A549 treated with CpdA at 1 μM for 4 hours (cell line): ENCODE measurements around the gene RSAD1. TPM values are rescaled to one million over a fixed set of nuclear protein-coding genes. Genes with fewer than 3 reads are reported as not detected.

ENCODE experiments used
- total RNA-seq: library from RNA; stranded (reverse); fragments of 200-300 nt; extraction: Qiagen RNA extraction; gene quantifications from 5 replicates; pipeline ENCODE4 v1.2.3, GENCODE V29; 2022; ENCODE audit warnings: low read depth

RSAD1 gene
- 30.0 to 37.7 TPM (median 34.1 TPM) in 5 replicates for total RNA-seq

DNA sequence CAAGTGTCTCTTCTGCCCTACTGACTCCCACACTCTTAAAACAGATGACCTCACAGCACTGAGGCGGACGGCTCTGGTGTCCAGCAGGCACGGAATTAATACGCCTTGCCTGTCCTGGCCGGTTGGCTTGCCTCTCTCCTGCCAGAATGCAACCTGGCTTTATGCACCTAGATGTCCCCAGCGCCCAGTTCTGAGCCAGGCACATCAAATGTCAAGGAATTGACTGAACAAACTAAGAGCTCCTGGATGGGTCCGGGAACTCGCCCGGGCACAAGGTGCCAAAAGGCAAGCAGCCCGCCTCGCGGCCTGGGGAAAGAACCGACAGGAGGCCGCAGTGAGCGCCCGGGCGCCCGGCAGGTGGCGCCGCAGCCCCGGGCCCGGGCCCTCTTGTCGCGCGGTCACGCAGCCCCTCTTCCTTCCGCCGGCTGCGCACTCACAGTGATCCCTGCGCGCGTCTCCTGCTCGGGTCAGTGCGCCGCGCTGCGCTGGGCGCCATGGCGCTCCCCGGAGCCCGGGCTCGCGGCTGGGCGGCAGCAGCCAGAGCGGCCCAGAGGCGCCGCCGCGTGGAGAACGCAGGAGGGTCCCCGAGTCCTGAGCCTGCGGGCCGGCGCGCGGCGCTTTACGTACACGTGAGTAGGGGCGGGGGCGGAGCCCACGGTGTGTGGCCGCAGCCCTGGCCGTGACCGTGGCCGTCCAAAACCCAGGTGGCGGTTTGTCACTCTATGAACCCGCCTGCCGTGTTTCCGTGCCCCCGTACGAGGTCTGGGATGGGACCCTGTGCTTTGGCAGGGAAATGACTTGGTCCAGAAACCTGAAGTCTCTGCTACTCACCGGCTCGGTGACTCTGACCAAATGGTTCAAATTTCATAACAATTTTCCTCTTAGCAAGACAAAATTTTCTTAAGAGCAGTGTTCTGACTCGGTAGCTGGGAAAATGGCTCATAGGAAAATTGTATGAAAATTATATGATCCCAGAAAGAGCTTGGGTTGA lies at the start of gene RSAD1:
RSAD1 (plus strand) TSS at position 470 of the 991 bp plus-strand sequence; CDS start at position 495, 25 bp downstream.

DNA sequence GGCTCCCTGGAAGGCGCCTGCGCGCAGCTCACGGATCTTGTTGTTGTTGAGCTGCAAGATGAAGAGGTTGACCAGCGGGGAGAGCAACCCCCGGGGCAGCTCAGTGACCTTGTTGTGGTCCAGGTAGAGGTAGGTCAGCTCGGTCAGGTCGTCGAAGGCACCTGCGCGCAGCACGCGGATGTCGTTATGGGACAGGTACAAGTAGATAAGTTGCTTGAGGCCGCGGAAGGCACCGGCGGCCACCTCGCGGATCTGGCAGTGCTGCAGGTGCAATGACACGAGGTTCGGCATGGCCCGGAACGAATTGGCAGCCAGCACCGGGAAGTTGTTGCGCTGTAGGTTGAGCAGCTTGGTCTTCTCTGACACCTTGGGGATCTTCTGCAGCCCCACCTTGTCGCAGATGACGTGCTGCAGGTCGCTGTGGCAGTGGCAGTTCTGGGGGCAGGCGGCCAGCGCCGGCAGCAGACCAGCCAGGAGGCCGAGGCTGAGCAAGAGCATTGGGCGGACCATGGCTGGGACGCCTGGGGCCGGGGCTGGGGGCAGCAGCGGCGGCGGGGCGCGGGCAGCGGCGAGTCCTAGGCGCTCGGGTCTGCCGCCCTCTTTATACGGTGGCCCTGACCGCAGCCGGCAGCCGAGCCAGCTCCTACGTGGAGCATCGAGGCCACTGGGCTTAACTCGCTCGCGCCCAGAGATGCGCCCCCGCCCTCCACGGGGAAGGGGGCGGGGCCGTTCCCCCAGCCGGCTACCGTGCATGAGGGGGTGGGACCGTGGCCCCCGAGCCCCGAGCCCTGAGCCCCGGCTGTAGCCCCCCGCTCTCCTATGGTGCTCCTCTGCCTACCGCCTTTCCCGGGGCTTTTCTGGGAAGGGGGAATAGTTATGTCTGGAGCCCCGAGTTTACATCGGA lies 10.1 kb upstream of the RSAD1 start, which contains the start of gene CHAD:
CHAD (minus strand) TSS at position 577 of the 904 bp plus-strand sequence; CDS start at position 510, 67 bp downstream.

DNA sequence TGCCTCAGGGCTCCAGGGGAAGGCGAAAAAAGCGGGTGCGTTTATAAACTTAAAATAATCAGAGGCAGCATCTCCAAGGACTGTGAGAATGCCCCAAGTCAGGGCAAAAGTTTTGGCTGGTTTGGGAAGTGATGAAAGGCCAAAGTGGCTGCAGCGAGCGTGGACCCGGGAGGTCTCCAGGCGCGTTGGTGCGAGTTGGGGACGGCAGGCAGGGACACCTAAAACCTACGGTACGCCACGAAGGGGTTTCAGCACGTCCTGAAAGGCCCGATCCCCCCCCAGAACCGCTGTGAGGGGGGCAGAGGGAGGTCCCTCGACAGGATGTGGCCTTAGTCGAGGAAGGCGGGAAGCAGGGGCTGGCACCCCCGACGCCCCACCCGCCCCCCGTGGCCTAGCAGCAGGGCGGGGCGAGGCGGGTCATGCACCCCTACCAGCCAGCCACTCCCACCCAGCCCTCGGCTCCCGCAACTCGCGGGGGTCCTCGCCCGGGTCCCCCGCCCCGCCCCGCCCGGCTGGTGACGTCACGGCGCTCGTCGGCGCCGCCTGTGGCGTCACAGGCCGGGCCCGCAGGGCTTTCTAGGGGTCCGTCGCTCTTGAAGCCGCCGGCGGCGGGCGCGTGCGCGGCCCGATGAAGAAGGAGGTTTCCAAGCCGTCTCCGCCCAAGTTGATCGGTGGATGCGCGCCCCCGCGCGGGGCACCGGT lies 29.4 kb downstream of the RSAD1 start, which contains the start of gene MYCBPAP:
MYCBPAP (plus strand) TSS at position 569 of the 702 bp plus-strand sequence. CDS start 236 bp downstream, outside the sequence.

DNA sequence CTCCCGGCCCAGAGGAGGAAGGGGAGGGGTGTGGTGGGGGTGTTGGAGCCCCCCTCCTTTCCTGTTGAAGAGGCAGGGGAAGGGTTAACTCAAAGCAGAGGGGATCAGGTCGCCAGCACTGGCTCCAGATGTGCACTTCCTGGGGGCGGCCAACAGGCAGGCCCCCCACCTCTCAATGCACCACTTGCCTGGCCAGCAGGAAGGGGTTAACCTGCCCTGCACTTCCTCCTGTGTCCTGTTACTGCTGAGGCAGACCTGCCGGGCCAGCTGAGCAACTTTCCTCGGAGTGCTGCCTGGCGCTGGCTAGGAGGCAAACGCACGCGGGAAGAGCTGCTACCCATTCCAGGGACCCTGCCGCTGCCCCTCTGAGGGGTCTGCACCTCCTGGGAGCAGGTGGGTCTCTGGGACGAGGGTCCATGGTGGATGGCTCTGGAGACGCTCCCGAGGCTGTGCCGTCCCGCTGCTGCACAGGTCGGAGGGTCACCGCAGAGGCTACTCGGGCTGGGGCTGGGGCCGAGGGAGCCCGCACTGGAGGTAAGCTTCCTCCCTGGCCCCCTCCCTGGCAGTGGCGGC lies 53.9 kb downstream of the RSAD1 start, which contains the start of gene EPN3:
EPN3 (plus strand) TSS at position 284 of the 573 bp plus-strand sequence. CDS start 3,822 bp downstream, outside the sequence.

Other genes starting within 250 kb of the RSAD1 start
- 24.5 to 28.2 TPM (median 27.3 TPM) in 5 replicates for gene TMEM92, start 204.4 kb upstream of the RSAD1 start, total RNA-seq
- gene XYLT2, start 132.7 kb upstream of the RSAD1 start, total RNA-seq: 19.4 to 30.1 TPM (median 20.4 TPM) in 5 replicates
- gene MRPL27, start 105.7 kb upstream of the RSAD1 start, total RNA-seq: 140 to 167 TPM (median 158 TPM) in 5 replicates
- gene EME1, start 105.6 kb upstream of the RSAD1 start, total RNA-seq: 14.7 to 16.8 TPM (median 15.6 TPM) in 5 replicates
- gene LRRC59, start 81.3 kb upstream of the RSAD1 start, total RNA-seq: 228 to 240 TPM (median 230 TPM) in 5 replicates
- gene ACSF2, start 52.6 kb upstream of the RSAD1 start, total RNA-seq: 9.6 to 16.2 TPM (median 12.4 TPM) in 5 replicates
- gene CHAD, start 10.0 kb upstream of the RSAD1 start, total RNA-seq: not detected in 5 replicates
- gene MYCBPAP, start 29.6 kb downstream of the RSAD1 start, total RNA-seq: 0.32 to 1.0 TPM (median 0.37 TPM) in 5 replicates
- gene EPN3, start 53.9 kb downstream of the RSAD1 start, total RNA-seq: 0.10 to 0.63 TPM (median 0.17 TPM) in 5 replicates
- gene SPATA20, start 68.3 kb downstream of the RSAD1 start, total RNA-seq: 66.3 to 85.6 TPM (median 79.5 TPM) in 5 replicates
- 3.1 to 4.8 TPM (median 4.4 TPM) in 5 replicates for gene CACNA1G, start 81.9 kb downstream of the RSAD1 start, total RNA-seq
- 114 to 159 TPM (median 130 TPM) in 5 replicates for gene ABCC3, start 156.0 kb downstream of the RSAD1 start, total RNA-seq
- gene ANKRD40, start 229.1 kb downstream of the RSAD1 start, total RNA-seq: 41.4 to 49.1 TPM (median 43.9 TPM) in 5 replicates
- gene LUC7L3, start 240.7 kb downstream of the RSAD1 start, total RNA-seq: 71.5 to 123 TPM (median 91.5 TPM) in 5 replicates